ENCODE data around the gene GDPD5. TPM values are rescaled to one million over a fixed set of nuclear protein-coding genes. Genes with fewer than 3 reads are reported as not detected.

GDPD5 gene
- total RNA-seq, 2 experiments from 2014 or later: 13.5 to 57.3 TPM

- H3K27ac ChIP-seq (ENCODE audit: low read depth, low read length, poor library complexity, severe bottlenecking): no peak overlapping the region
Observed at GRCh38 chr11:75470476-75471080, 55.2 kb downstream of the GDPD5 start.

GRCh38 chr11:75469785-75470405 is 55.8 kb downstream of the GDPD5 start:
- H2AFZ ChIP-seq (ENCODE audit: low read length): no peak overlapping the region
- H3K79me2 ChIP-seq (ENCODE audit: insufficient read depth, low read depth, low read length): no peaks in the 10 kb centered on the region
- no peaks in the 10 kb centered on the region for H3K9me2 ChIP-seq (ENCODE audit: insufficient read depth, low read length)
- no peaks in the 10 kb centered on the region; the same call in 1 of the 2 replicates for H4K20me1 ChIP-seq (ENCODE audit: insufficient read depth, low read length)
- no peak overlapping the region for H3K4me2 ChIP-seq (ENCODE audit: low read length)
- CTCF ChIA-PET (ENCODE audit: unreplicated experiment): no interaction called here
- no peak for TF ChIP-seq EZH2phosphoT487 (IDR thresholded peaks at IDR 0.05; ENCODE audit: borderline replicate concordance, low read depth, low read length)
- no peak for TF ChIP-seq CTCF (conservative IDR thresholded peaks at IDR 0.05; ENCODE audit: low read length)
- H3K4me1 ChIP-seq (ENCODE audit: insufficient read depth, low read length, poor library complexity, severe bottlenecking): peaks cover 10% of the 10 kb centered on the region
- no peak overlapping the region for H3K27ac ChIP-seq (ENCODE audit: low read depth, low read length, poor library complexity, severe bottlenecking)
- BruUV-seq (replicated peaks): no TSS peak
- POLR2A ChIA-PET: no interaction called here
- no peaks in the 10 kb centered on the region for H3K9me3 ChIP-seq (ENCODE audit: low read length)
- intact Hi-C loops (cut with micrococcal nuclease; ENCODE audit: unreplicated experiment): no loop called here
- H3K36me3 ChIP-seq (ENCODE audit: insufficient read depth, low read length): no peaks in the 10 kb centered on the region
- no peak overlapping the region for H3K4me3 ChIP-seq (ENCODE audit: low read depth, low read length, poor library complexity, severe bottlenecking)
- no peak for DNase-seq (ENCODE audit: low spot score)

More at GRCh38 chr11:75470476-75471080, 55.2 kb downstream of the GDPD5 start:
- DNase-seq (ENCODE audit: low spot score): no peak
- TF ChIP-seq CTCF (conservative IDR thresholded peaks at IDR 0.05; ENCODE audit: low read length) (no peak), EZH2phosphoT487 (IDR thresholded peaks at IDR 0.05; ENCODE audit: borderline replicate concordance, low read depth, low read length) (no peak)
- H3K4me3 ChIP-seq (ENCODE audit: low read depth, low read length, poor library complexity, severe bottlenecking): no peak overlapping the region
- no peaks in the 10 kb centered on the region for H3K36me3 ChIP-seq (ENCODE audit: insufficient read depth, low read length)
- BruUV-seq (replicated peaks): no TSS peak
- no peaks in the 10 kb centered on the region for H3K79me2 ChIP-seq (ENCODE audit: insufficient read depth, low read depth, low read length)
- peaks cover 17% of the 10 kb centered on the region for H3K4me1 ChIP-seq (ENCODE audit: insufficient read depth, low read length, poor library complexity, severe bottlenecking)
- ChIA-PET CTCF (ENCODE audit: unreplicated experiment) (no interaction called here), POLR2A (no interaction called here)
- no peak overlapping the region for H2AFZ ChIP-seq (ENCODE audit: low read length)
- intact Hi-C loops (cut with micrococcal nuclease; ENCODE audit: unreplicated experiment): no loop called here
- no peaks in the 10 kb centered on the region for H3K9me2 ChIP-seq (ENCODE audit: insufficient read depth, low read length)
- H3K9me3 ChIP-seq (ENCODE audit: low read length): no peaks in the 10 kb centered on the region
- no peak overlapping the region for H3K4me2 ChIP-seq (ENCODE audit: low read length)
- H4K20me1 ChIP-seq (ENCODE audit: insufficient read depth, low read length): no peaks in the 10 kb centered on the region; the same call in 1 of the 2 replicates
